Forelimb muscle (tissue), 1 donor: ENCODE results near the gene ADAMTS12. TPM values are rescaled to one million over a fixed set of nuclear protein-coding genes. Genes with fewer than 3 reads are reported as not detected.

Experiments used
- DNase-seq: peaks from one replicate; pipeline ENCODE4 v3.0.0-alpha.2; 2013; ENCODE audit warnings: low read depth
- polyA plus RNA-seq: library from polyadenylated mRNA; unstranded; fragments of 120-200 nt; gene quantifications from one replicate; pipeline ENCODE4 v1.2.1, GENCODE V29; 2013; ENCODE audit not compliant: insufficient read length

The ADAMTS12 gene
- polyA plus RNA-seq, 1 donor, result 16.8 TPM

- DNase-seq, result no peak
These were observed 84.9 kb downstream of the ADAMTS12 start for GRCh38 chr5:33806738-33807442.

GRCh38 chr5:33801292-33801691 lies 90.5 kb downstream of the ADAMTS12 start:
- no peak for DNase-seq

GRCh38 chr5:33800241-33800950 lies 91.4 kb downstream of the ADAMTS12 start:
- DNase-seq, result no peak

GRCh38 chr5:33795496-33795895 lies 96.3 kb downstream of the ADAMTS12 start:
- no peak for DNase-seq

GRCh38 chr5:33794550-33795181 lies 97.1 kb downstream of the ADAMTS12 start:
- peak; percentile 55 for DNase-seq

GRCh38 chr5:33793836-33794549 lies 97.8 kb downstream of the ADAMTS12 start:
- no peak for DNase-seq

GRCh38 chr5:33793276-33793675 lies 98.5 kb downstream of the ADAMTS12 start:
- no peak for DNase-seq

- DNase-seq, result no peak
These were observed 99.2 kb downstream of the ADAMTS12 start for GRCh38 chr5:33792559-33792958.

- no peak for DNase-seq
These were observed 102.2 kb downstream of the ADAMTS12 start for GRCh38 chr5:33789567-33789957.

- DNase-seq, result no peak
These were observed 102.7 kb downstream of the ADAMTS12 start for GRCh38 chr5:33788922-33789566.

- DNase-seq, result no peak
These were observed 106.2 kb downstream of the ADAMTS12 start for GRCh38 chr5:33785571-33785970.

GRCh38 chr5:33781286-33781685 lies 110.5 kb downstream of the ADAMTS12 start:
- DNase-seq, result no peak

GRCh38 chr5:33776151-33776660 lies 115.6 kb downstream of the ADAMTS12 start:
- no peak for DNase-seq

GRCh38 chr5:33774341-33774740 lies 117.4 kb downstream of the ADAMTS12 start:
- no peak for DNase-seq

- no peak for DNase-seq
These were observed 119.4 kb downstream of the ADAMTS12 start for GRCh38 chr5:33772380-33772897.

- no peak for DNase-seq
These were observed 121.8 kb downstream of the ADAMTS12 start for GRCh38 chr5:33769968-33770367.

GRCh38 chr5:33769196-33769595 lies 122.6 kb downstream of the ADAMTS12 start:
- DNase-seq, result no peak

GRCh38 chr5:33766023-33766422 lies 125.8 kb downstream of the ADAMTS12 start:
- no peak for DNase-seq

- DNase-seq, result no peak
These were observed 127.0 kb downstream of the ADAMTS12 start for GRCh38 chr5:33764786-33765185.

- DNase-seq, result no peak
These were observed 128.4 kb downstream of the ADAMTS12 start for GRCh38 chr5:33763435-33763834.

GRCh38 chr5:33762859-33763258 lies 128.9 kb downstream of the ADAMTS12 start:
- no peak for DNase-seq
